Measurements from ENCODE around the gene MLC1. TPM values are rescaled to one million over a fixed set of nuclear protein-coding genes. Genes with fewer than 3 reads are reported as not detected.

MLC1 gene
- total and polyA plus RNA-seq, 10 of the 15 experiments (the other 5 are each of a cell fraction or from before 2014, with no cell fraction given) = 0.03 to 0.15 (median 0.07) TPM; not detected in 7

- ChIA-PET SMC1A (ENCODE audit: uncharacterized antibody, unreplicated experiment) (no interaction called here), CTCF (no interaction called here), RAD21 (ENCODE audit: unreplicated experiment) (no interaction called here), POLR2A (no interaction called here)
- no peak for DNase-seq (ENCODE audit: low read depth, low spot score)
- Histone ChIP-seq H3K27ac (ENCODE audit: control insufficient read depth, insufficient read depth) (no peak overlapping the region), H3K36me3 (ENCODE audit: control insufficient read depth in 2 of 2, insufficient read depth in 2 of 2, low read length in 1 of 2) (no peaks in the 10 kb centered on the region), H4K20me1 (ENCODE audit: control insufficient read depth, insufficient read depth) (no peaks in the 10 kb centered on the region), H2AFZ (ENCODE audit: control insufficient read depth, low read depth, low read length) (no peak overlapping the region), H3K9ac (ENCODE audit: control insufficient read depth, insufficient read depth, low read length) (no peak overlapping the region), H3K4me2 (ENCODE audit: control insufficient read depth, insufficient read depth) (no peak overlapping the region), H3K9me3 (replicated peaks; ENCODE audit: control insufficient read depth, insufficient read depth, low read length) (peaks cover 9% of the 10 kb centered on the region; the same call in 1 of the 3 replicates), H3K4me1 (ENCODE audit: control insufficient read depth, insufficient read depth, low read length) (no peaks in the 10 kb centered on the region), H3K79me2 (ENCODE audit: control insufficient read depth, insufficient read depth, low read length) (no peaks in the 10 kb centered on the region), H3K4me3 (no peak overlapping the region), H3K27me3 (replicated peaks in 1 of 2; ENCODE audit: control insufficient read depth in 2 of 2, insufficient read depth in 2 of 2, low read length in 1 of 2) (peaks cover 1 to 2% of the 10 kb centered on the region in 2 experiments; a peak in 2 of 4 replicates)
- no TSS peak for BruUV-seq (replicated peaks)
- ATAC-seq = no peak
- FAIRE-seq = no peak
- intact Hi-C loops (cut with micrococcal nuclease; ENCODE audit: unreplicated experiment) (no loop called here), in situ Hi-C loops (cut with MboI) (no loop called here)
- 63% methylated on average over 11 of the region's 18 CpGs for WGBS (ENCODE audit: insufficient coverage, insufficient replicate concordance, low lambda C conversion rate, missing lambda C conversion rate)
- TF ChIP-seq E2F4 (IDR thresholded peaks at IDR 0.05; ENCODE audit: low read depth, low read length) (no peak), IRF4 (IDR thresholded peaks at IDR 0.05; ENCODE audit: low read depth, low read length) (no peak), IRF3 (IDR thresholded peaks at IDR 0.05) (no peak), ZBTB33 (IDR thresholded peaks at IDR 0.05) (no peak), IKZF2 (IDR thresholded peaks at IDR 0.05) (no peak), SMARCA5 (IDR thresholded peaks at IDR 0.05) (no peak), STAT1 (conservative IDR thresholded peaks at IDR 0.05) (no peak), MTA2 (IDR thresholded peaks at IDR 0.05; ENCODE audit: low read depth) (no peak), GABPA (IDR thresholded peaks at IDR 0.05; ENCODE audit: low read depth) (no peak), PAX8 (IDR thresholded peaks at IDR 0.05) (no peak), CBFB (IDR thresholded peaks at IDR 0.05; ENCODE audit: low read depth) (no peak), FOXM1 (IDR thresholded peaks at IDR 0.05; ENCODE audit: low read depth, low read length) (no peak), CBX3 (IDR thresholded peaks at IDR 0.05; ENCODE audit: borderline replicate concordance, low read depth) (no peak), KLF5 (IDR thresholded peaks at IDR 0.05; ENCODE audit: partially characterized antibody) (no peak), RAD51 (IDR thresholded peaks at IDR 0.05) (no peak), ZNF274 (IDR thresholded peaks at IDR 0.05; ENCODE audit: insufficient read depth, insufficient read length) (no peak), BHLHE40 (IDR thresholded peaks at IDR 0.05; ENCODE audit: borderline replicate concordance in 1 of 2, low read depth in 2 of 2, low read length in 1 of 2) (no peak), BCL3 (IDR thresholded peaks at IDR 0.05; ENCODE audit: borderline replicate concordance, insufficient read depth, low read depth, low read length, poor library complexity, severe bottlenecking) (no peak)
Measured at GRCh38 chr22:50083462-50084079, 1.7 kb downstream of the MLC1 start.

All from GM12878 (cell line).